ENCODE data around the gene TTC7B. TPM values are rescaled to one million over a fixed set of nuclear protein-coding genes. Genes with fewer than 3 reads are reported as not detected.

TTC7B gene
- polyA plus RNA-seq, 1 donor from 2014 or later: 19.9 TPM

- TF ChIP-seq MXI1 (conservative IDR thresholded peaks at IDR 0.05; ENCODE audit: poor library complexity, severe bottlenecking): no peak
- TF ChIP-seq, protein P1, sequence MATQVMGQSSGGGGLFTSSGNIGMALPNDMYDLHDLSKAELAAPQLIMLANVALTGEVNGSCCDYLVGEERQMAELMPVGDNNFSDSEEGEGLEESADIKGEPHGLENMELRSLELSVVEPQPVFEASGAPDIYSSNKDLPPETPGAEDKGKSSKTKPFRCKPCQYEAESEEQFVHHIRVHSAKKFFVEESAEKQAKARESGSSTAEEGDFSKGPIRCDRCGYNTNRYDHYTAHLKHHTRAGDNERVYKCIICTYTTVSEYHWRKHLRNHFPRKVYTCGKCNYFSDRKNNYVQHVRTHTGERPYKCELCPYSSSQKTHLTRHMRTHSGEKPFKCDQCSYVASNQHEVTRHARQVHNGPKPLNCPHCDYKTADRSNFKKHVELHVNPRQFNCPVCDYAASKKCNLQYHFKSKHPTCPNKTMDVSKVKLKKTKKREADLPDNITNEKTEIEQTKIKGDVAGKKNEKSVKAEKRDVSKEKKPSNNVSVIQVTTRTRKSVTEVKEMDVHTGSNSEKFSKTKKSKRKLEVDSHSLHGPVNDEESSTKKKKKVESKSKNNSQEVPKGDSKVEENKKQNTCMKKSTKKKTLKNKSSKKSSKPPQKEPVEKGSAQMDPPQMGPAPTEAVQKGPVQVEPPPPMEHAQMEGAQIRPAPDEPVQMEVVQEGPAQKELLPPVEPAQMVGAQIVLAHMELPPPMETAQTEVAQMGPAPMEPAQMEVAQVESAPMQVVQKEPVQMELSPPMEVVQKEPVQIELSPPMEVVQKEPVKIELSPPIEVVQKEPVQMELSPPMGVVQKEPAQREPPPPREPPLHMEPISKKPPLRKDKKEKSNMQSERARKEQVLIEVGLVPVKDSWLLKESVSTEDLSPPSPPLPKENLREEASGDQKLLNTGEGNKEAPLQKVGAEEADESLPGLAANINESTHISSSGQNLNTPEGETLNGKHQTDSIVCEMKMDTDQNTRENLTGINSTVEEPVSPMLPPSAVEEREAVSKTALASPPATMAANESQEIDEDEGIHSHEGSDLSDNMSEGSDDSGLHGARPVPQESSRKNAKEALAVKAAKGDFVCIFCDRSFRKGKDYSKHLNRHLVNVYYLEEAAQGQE (IDR thresholded peaks at IDR 0.05; ENCODE audit: borderline replicate concordance): no peak
- TF ChIP-seq SMC3 (conservative IDR thresholded peaks at IDR 0.05; ENCODE audit: poor library complexity): no peak
- TF ChIP-seq EZH2 (IDR thresholded peaks at IDR 0.05; ENCODE audit: borderline replicate concordance, insufficient read depth, low read length, poor library complexity, severe bottlenecking): no peak
- TF ChIP-seq, protein P2, sequence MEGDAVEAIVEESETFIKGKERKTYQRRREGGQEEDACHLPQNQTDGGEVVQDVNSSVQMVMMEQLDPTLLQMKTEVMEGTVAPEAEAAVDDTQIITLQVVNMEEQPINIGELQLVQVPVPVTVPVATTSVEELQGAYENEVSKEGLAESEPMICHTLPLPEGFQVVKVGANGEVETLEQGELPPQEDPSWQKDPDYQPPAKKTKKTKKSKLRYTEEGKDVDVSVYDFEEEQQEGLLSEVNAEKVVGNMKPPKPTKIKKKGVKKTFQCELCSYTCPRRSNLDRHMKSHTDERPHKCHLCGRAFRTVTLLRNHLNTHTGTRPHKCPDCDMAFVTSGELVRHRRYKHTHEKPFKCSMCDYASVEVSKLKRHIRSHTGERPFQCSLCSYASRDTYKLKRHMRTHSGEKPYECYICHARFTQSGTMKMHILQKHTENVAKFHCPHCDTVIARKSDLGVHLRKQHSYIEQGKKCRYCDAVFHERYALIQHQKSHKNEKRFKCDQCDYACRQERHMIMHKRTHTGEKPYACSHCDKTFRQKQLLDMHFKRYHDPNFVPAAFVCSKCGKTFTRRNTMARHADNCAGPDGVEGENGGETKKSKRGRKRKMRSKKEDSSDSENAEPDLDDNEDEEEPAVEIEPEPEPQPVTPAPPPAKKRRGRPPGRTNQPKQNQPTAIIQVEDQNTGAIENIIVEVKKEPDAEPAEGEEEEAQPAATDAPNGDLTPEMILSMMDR (IDR thresholded peaks at IDR 0.05; ENCODE audit: poor library complexity, severe bottlenecking): no peak
- no peak for TF ChIP-seq RAD21 (conservative IDR thresholded peaks at IDR 0.05)
- no peak for TF ChIP-seq EP300 (conservative IDR thresholded peaks at IDR 0.05; ENCODE audit: poor library complexity, severe bottlenecking)
- TF ChIP-seq POLR2AphosphoS5 (IDR thresholded peaks at IDR 0.05): no peak
- TF ChIP-seq TAF1 (IDR thresholded peaks at IDR 0.05; ENCODE audit: low read depth): no peak
- no peak overlapping the region for H3K9ac ChIP-seq (ENCODE audit: low read length)
- H4K20me1 ChIP-seq (ENCODE audit: insufficient read depth): no peaks in the 10 kb centered on the region
- no peaks in the 10 kb centered on the region for H3K9me3 ChIP-seq (ENCODE audit: low read length)
- H3F3A ChIP-seq (ENCODE audit: insufficient read depth, low read length, poor library complexity, severe bottlenecking): no peaks in the 10 kb centered on the region
- no peaks in the 10 kb centered on the region for H3K79me2 ChIP-seq (replicated peaks; ENCODE audit: insufficient read depth, low read length)
- H3K27me3 ChIP-seq (ENCODE audit: insufficient read depth, low read depth, low read length): no peaks in the 10 kb centered on the region
- H3K4me2 ChIP-seq (ENCODE audit: low read length): no peak overlapping the region
- no peaks in the 10 kb centered on the region for H3K36me3 ChIP-seq (ENCODE audit: insufficient read depth, low read length)
- no peaks in the 10 kb centered on the region for H3K9me2 ChIP-seq (ENCODE audit: insufficient read depth, low read length)
- H3K4me3 ChIP-seq (ENCODE audit: low read length): no peak overlapping the region
- no peak overlapping the region for H2AFZ ChIP-seq (ENCODE audit: low read depth, low read length)
- H3K27ac ChIP-seq (ENCODE audit: low read length): no peak overlapping the region
Observed at GRCh38 chr14:90496379-90496778, 319.9 kb downstream of the TTC7B start.

DNA sequence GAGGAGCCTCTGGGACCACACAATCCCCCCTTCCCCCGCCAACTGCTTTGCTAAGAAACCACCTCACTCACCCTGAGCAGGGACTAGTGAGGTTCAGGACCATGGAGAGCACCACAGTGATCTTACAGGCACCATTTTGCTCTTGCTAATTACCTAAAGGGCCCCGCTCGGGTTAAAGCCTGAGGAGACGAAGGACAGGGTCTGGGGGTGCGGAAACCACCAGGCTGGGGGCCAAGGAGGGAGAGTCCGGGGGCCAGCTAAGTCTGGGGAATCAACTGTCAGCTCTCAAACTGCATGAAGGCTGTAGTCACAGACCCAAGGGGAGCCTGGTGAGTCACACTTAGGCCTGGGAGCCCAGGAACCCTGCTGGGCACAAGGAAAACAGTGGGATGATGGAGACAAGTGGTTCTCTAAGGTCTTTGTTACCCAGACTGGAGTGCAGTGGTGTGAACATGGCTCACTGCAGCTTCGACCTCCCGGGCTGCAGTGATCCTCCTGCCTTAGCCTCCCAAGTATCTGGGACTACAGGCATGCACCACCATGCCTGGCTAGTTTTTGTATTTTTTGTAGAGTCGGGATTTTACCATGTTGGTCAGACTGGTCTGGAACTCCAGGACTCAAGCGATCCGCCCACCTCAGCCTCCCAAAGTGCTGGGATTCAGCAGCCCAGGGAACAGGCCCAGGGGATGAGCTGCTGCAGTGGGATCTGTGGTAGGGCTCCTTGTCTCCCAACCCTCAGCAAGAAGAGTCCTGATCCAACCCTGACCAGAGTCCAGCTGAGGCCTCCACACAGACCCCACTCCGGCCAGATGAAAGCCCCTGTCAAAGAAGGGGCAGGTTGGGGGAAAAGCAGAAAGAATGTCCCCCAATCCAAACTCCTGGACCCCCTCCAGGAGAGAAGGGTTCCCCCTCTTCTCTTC lies 320.6 kb downstream of the TTC7B start:
- Histone ChIP-seq H3K27me3 (ENCODE audit: insufficient read depth, low read depth, low read length) (no peaks in the 10 kb centered on the region), H3K36me3 (ENCODE audit: insufficient read depth, low read length) (no peaks in the 10 kb centered on the region), H3F3A (ENCODE audit: insufficient read depth, low read length, poor library complexity, severe bottlenecking) (no peaks in the 10 kb centered on the region), H2AFZ (ENCODE audit: low read depth, low read length) (no peak overlapping the region), H3K4me3 (ENCODE audit: low read length) (no peak overlapping the region), H3K9ac (ENCODE audit: low read length) (no peak overlapping the region), H3K27ac (ENCODE audit: low read length) (no peak overlapping the region), H3K79me2 (replicated peaks; ENCODE audit: insufficient read depth, low read length) (no peaks in the 10 kb centered on the region), H3K9me3 (ENCODE audit: low read length) (no peaks in the 10 kb centered on the region), H3K4me2 (ENCODE audit: low read length) (no peak overlapping the region), H4K20me1 (ENCODE audit: insufficient read depth) (no peaks in the 10 kb centered on the region), H3K9me2 (ENCODE audit: insufficient read depth, low read length) (no peaks in the 10 kb centered on the region)
- TF ChIP-seq, protein P1 (IDR thresholded peaks at IDR 0.05; ENCODE audit: borderline replicate concordance): peak; percentile 43
- TF ChIP-seq TAF1 (IDR thresholded peaks at IDR 0.05; ENCODE audit: low read depth): no peak
